ENCODE data around the gene TBCK. TPM values are rescaled to one million over a fixed set of nuclear protein-coding genes. Genes with fewer than 3 reads are reported as not detected.
"Not testable (repeated sequence)": the region's sequence is repeated elsewhere in the genome, so short reads cannot be mapped to it uniquely, and the experiment has no call there.

Gene TBCK
- total RNA-seq, 2 experiments from 2014 or later: 19.4 to 21.6 TPM

GRCh38 chr4:106238820-106239420 is 77.1 kb downstream of the TBCK start:
- intact Hi-C loops (cut with micrococcal nuclease): loop anchor here (1.0 kb wide), 2 partner anchors 263 to 659 kb away; no protein-coding TSS in a partner anchor

GRCh38 chr4:106231931-106232330 is 84.1 kb downstream of the TBCK start:
- Mint-ChIP-seq H3K27me3 (ENCODE audit: low read depth) (no peaks in the 10 kb centered on the region), H3K4me3 (no peak overlapping the region), H3K4me1 (ENCODE audit: low read depth) (no peaks in the 10 kb centered on the region), H3K27ac (no peak overlapping the region), H3K9me3 (no peaks in the 10 kb centered on the region), H3K36me3 (ENCODE audit: low read depth) (peaks cover 29% of the 10 kb centered on the region)
- CTCF ChIA-PET: no interaction called here
- DNase-seq: no peak
- intact Hi-C loops (cut with micrococcal nuclease): no loop called here

More at GRCh38 chr4:106238820-106239420, 77.1 kb downstream of the TBCK start:
- Mint-ChIP-seq H3K4me1 (ENCODE audit: low read depth) (no peaks in the 10 kb centered on the region), H3K36me3 (ENCODE audit: low read depth) (peaks cover 10% of the 10 kb centered on the region), H3K9me3 (no peaks in the 10 kb centered on the region), H3K27ac (no peak overlapping the region), H3K27me3 (ENCODE audit: low read depth) (no peaks in the 10 kb centered on the region), H3K4me3 (no peak overlapping the region)
- CTCF ChIA-PET: interaction anchor here (1.3 to 1.5 kb wide), 3 partner anchors 12 to 37 kb away, joined by 3 read pairs; no protein-coding TSS in a partner anchor
- no peak for DNase-seq

- Mint-ChIP-seq H3K4me3 (no peak overlapping the region), H3K9me3 (peaks cover 4% of the 10 kb centered on the region), H3K27me3 (ENCODE audit: low read depth) (no peaks in the 10 kb centered on the region), H3K4me1 (ENCODE audit: low read depth) (no peaks in the 10 kb centered on the region), H3K36me3 (ENCODE audit: low read depth) (peaks cover 29% of the 10 kb centered on the region), H3K27ac (no peak overlapping the region)
- intact Hi-C loops (cut with micrococcal nuclease): no loop called here
- DNase-seq: no peak
- CTCF ChIA-PET: interaction anchor here (0.6 kb wide), 1 partner anchor 69 kb away, joined by 3 read pairs; no protein-coding TSS in a partner anchor
Observed at GRCh38 chr4:106222548-106222947, 93.5 kb downstream of the TBCK start.

- H3K4me1 Mint-ChIP-seq (ENCODE audit: low read depth); CTCF ChIA-PET; H3K9me3 Mint-ChIP-seq; H3K27ac Mint-ChIP-seq; intact Hi-C loops (cut with micrococcal nuclease); H3K4me3 Mint-ChIP-seq; DNase-seq; H3K27me3 Mint-ChIP-seq (ENCODE audit: low read depth): not testable (repeated sequence)
- H3K36me3 Mint-ChIP-seq (ENCODE audit: low read depth): peaks cover 19% of the 10 kb centered on the region
Observed at GRCh38 chr4:106213291-106213690, 102.7 kb downstream of the TBCK start.

GRCh38 chr4:106210021-106210420 is 106.0 kb downstream of the TBCK start:
- Mint-ChIP-seq H3K27me3 (ENCODE audit: low read depth) (no peaks in the 10 kb centered on the region), H3K36me3 (ENCODE audit: low read depth) (peaks cover 18% of the 10 kb centered on the region), H3K9me3 (no peaks in the 10 kb centered on the region), H3K4me3 (no peak overlapping the region), H3K27ac (no peak overlapping the region), H3K4me1 (ENCODE audit: low read depth) (no peaks in the 10 kb centered on the region)
- DNase-seq: no peak
- CTCF ChIA-PET: interaction anchor here (0.8 to 0.9 kb wide), 2 partner anchors 10 to 34 kb away, joined by 3 read pairs; no protein-coding TSS in a partner anchor
- intact Hi-C loops (cut with micrococcal nuclease): no loop called here

- no peak for DNase-seq
- H3K9me3 Mint-ChIP-seq: no peaks in the 10 kb centered on the region
- CTCF ChIA-PET: interaction anchor here (0.6 kb wide), 1 partner anchor 242 kb away, joined by 3 read pairs; no protein-coding TSS in a partner anchor
- intact Hi-C loops (cut with micrococcal nuclease): loop anchor here (10.0 kb wide), 1 partner anchor 504 kb away; the partner anchor contains the start of genes GSTCD and INTS12
- H3K4me1 Mint-ChIP-seq (ENCODE audit: low read depth): no peaks in the 10 kb centered on the region
- H3K27me3 Mint-ChIP-seq (ENCODE audit: low read depth): no peaks in the 10 kb centered on the region
- H3K4me3 Mint-ChIP-seq: no peak overlapping the region
- H3K27ac Mint-ChIP-seq: no peak overlapping the region
- peaks cover 18% of the 10 kb centered on the region for H3K36me3 Mint-ChIP-seq (ENCODE audit: low read depth)
Observed at GRCh38 chr4:106208481-106209460, 107.2 kb downstream of the TBCK start.

GRCh38 chr4:106201373-106201772 is 114.6 kb downstream of the TBCK start:
- Mint-ChIP-seq H3K4me1 (ENCODE audit: low read depth) (no peaks in the 10 kb centered on the region), H3K4me3 (no peak overlapping the region), H3K27ac (no peak overlapping the region), H3K36me3 (ENCODE audit: low read depth) (peaks cover 6% of the 10 kb centered on the region), H3K9me3 (no peaks in the 10 kb centered on the region), H3K27me3 (ENCODE audit: low read depth) (no peaks in the 10 kb centered on the region)
- CTCF ChIA-PET: no interaction called here
- DNase-seq: no peak
- intact Hi-C loops (cut with micrococcal nuclease): loop anchor here (2.0 to 10.0 kb wide), 2 partner anchors 497 to 681 kb away; partner anchors contain the start of genes GSTCD and INTS12

DNA sequence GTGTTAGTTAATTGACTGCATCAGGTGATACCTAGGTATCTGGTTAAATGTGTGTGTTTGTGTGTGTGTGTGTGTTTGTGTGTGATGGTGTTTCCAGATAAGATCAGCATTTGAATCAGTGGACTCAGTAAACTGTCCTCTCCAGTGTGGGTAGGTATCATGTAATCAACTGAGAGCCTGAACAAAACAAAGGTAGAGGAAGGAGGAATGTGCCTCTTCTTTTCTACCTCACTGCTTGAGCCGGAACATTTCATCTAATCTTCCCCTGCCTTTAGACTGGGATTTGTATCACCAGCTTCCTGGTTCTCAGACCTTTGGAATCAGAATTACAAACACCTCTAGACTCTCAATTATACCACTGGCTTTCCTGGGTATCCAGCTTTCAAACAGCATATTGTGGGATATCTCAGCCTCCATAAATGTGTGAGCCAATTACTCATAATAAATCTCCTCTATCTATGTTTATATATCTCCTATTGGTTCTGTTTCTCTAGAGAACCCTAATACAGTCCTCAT is 120.5 kb downstream of the TBCK start:
- Mint-ChIP-seq H3K27ac (no peak overlapping the region), H3K4me1 (ENCODE audit: low read depth) (no peaks in the 10 kb centered on the region), H3K27me3 (ENCODE audit: low read depth) (no peaks in the 10 kb centered on the region), H3K4me3 (no peak overlapping the region), H3K36me3 (ENCODE audit: low read depth) (peaks cover 24% of the 10 kb centered on the region), H3K9me3 (no peaks in the 10 kb centered on the region)
- DNase-seq: no peak
- intact Hi-C loops (cut with micrococcal nuclease): no loop called here
- CTCF ChIA-PET: no interaction called here

DNA sequence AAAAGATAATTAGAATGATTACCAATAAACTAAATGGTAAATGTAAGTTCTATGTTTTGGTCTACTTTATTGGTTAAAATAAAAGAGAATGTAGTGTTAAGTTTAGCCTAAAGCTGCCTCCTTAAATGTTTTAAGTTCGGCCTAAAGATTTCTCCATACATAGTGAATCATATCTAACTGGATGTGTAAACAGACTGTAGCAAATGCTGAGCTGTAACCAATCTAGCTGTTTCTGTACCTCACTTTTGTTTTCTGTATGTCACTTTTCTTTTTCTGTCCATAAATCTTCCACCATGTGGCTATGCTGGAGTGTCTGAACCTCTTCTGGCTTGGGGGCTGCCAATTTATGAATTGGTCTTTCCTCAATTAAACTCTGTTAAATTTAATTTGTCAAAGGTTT is 121.2 kb downstream of the TBCK start:
- Mint-ChIP-seq H3K36me3 (ENCODE audit: low read depth) (peaks cover 25% of the 10 kb centered on the region), H3K9me3 (no peaks in the 10 kb centered on the region), H3K27ac (no peak overlapping the region), H3K27me3 (ENCODE audit: low read depth) (no peaks in the 10 kb centered on the region), H3K4me1 (ENCODE audit: low read depth) (no peaks in the 10 kb centered on the region), H3K4me3 (no peak overlapping the region)
- CTCF ChIA-PET: no interaction called here
- intact Hi-C loops (cut with micrococcal nuclease): no loop called here
- no peak for DNase-seq

GRCh38 chr4:106192131-106192530 is 123.9 kb downstream of the TBCK start:
- no peaks in the 10 kb centered on the region for H3K4me1 Mint-ChIP-seq (ENCODE audit: low read depth)
- intact Hi-C loops (cut with micrococcal nuclease): no loop called here
- DNase-seq: no peak
- no peaks in the 10 kb centered on the region for H3K9me3 Mint-ChIP-seq
- no peaks in the 10 kb centered on the region for H3K27me3 Mint-ChIP-seq (ENCODE audit: low read depth)
- H3K4me3 Mint-ChIP-seq: no peak overlapping the region
- no peak overlapping the region for H3K27ac Mint-ChIP-seq
- H3K36me3 Mint-ChIP-seq (ENCODE audit: low read depth): peaks cover 38% of the 10 kb centered on the region
- CTCF ChIA-PET: no interaction called here

DNA sequence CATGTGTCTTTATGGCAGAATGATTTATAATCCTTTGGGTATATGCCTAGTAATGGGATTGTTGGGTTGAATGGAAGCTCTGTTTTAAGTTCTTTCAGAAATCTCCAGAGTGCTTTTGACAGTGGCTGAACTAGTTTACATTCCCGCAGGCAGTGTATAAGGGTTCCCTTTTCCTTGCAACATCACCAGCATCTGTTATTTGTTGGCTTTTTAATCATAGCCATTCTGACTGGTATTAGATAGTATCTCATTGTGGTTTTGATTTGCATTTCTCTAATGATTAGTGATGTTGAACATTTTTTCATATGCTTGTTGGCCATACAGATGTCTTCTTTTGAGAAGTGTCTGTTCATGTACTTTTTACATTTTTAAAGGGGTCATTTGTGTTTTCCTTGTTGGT is 129.8 kb downstream of the TBCK start:
- Mint-ChIP-seq H3K9me3 (peaks cover 8% of the 10 kb centered on the region), H3K27me3 (ENCODE audit: low read depth) (no peaks in the 10 kb centered on the region), H3K4me3 (no peak overlapping the region), H3K27ac (no peak overlapping the region), H3K36me3 (ENCODE audit: low read depth) (peaks cover 63% of the 10 kb centered on the region), H3K4me1 (ENCODE audit: low read depth) (no peaks in the 10 kb centered on the region)
- CTCF ChIA-PET: no interaction called here
- DNase-seq: no peak
- intact Hi-C loops (cut with micrococcal nuclease): no loop called here

- Mint-ChIP-seq H3K9me3 (peaks cover 12% of the 10 kb centered on the region), H3K4me1 (ENCODE audit: low read depth) (no peaks in the 10 kb centered on the region), H3K27me3 (ENCODE audit: low read depth) (no peaks in the 10 kb centered on the region), H3K4me3 (no peak overlapping the region), H3K27ac (no peak overlapping the region), H3K36me3 (ENCODE audit: low read depth) (peaks cover 56% of the 10 kb centered on the region)
- intact Hi-C loops (cut with micrococcal nuclease): no loop called here
- CTCF ChIA-PET: no interaction called here
- no peak for DNase-seq
Observed at GRCh38 chr4:106183551-106183950, 132.5 kb downstream of the TBCK start.

All from activated naive CD4-positive, alpha-beta T cell treated with anti-CD3 and anti-CD28 coated beads for 36 hours (primary cell).